ENCODE results near the gene LRRC73.

GRCh38 chr6:43475516-43475915 lies 34.6 kb downstream of the LRRC73 start:
- TF ChIP-seq KLF9 (tag by site-specific recombination; IDR thresholded peaks at IDR 0.05; ENCODE audit: low read depth) (no peak), ZNF121 (tag by site-specific recombination; IDR thresholded peaks at IDR 0.05) (no peak), KLF10 (tag by site-specific recombination; IDR thresholded peaks at IDR 0.05) (no peak), OSR2 (tag by site-specific recombination; IDR thresholded peaks at IDR 0.05) (no peak), CTCF (tag by site-specific recombination; IDR thresholded peaks at IDR 0.05) (no peak), ATF2 (tag by site-specific recombination; IDR thresholded peaks at IDR 0.05; ENCODE audit: low read depth) (no peak), ZNF514 (tag by site-specific recombination; IDR thresholded peaks at IDR 0.05) (no peak), ZNF292 (tag by site-specific recombination; IDR thresholded peaks at IDR 0.05; ENCODE audit: borderline replicate concordance, low read depth) (no peak), REST (tag by site-specific recombination; IDR thresholded peaks at IDR 0.05) (no peak), ZNF521 (tag by site-specific recombination; IDR thresholded peaks at IDR 0.05) (no peak), ZNF133 (tag by site-specific recombination; IDR thresholded peaks at IDR 0.05) (no peak), ZNF148 (tag by site-specific recombination; IDR thresholded peaks at IDR 0.05; ENCODE audit: borderline replicate concordance) (no peak), ZNF362 (tag by site-specific recombination; IDR thresholded peaks at IDR 0.05) (no peak)

Measured in HEK293 (cell line).